Esophagus muscularis mucosa (tissue), 4 donors: ENCODE data around the gene GPR158. TPM values are rescaled to one million over a fixed set of nuclear protein-coding genes. Genes with fewer than 3 reads are reported as not detected.

Source experiments
- DNase-seq: peaks from one replicate; pipeline ENCODE4 v3.0.0-alpha.2; 2017; ENCODE audit errors: extremely low spot score
- H3K27ac ChIP-seq, 4 donors: fragments of 200-600 bp; sonication (generic); replicated peaks in 1 of 4; 1 replicate in 3 of 4; 2 replicates in 1 of 4; pipeline ENCODE4 v1.5.1; 2016 to 2019; ENCODE audit warnings: mild to moderate bottlenecking in 1 of 4
- H3K27me3 ChIP-seq, 4 donors: fragments of 200-600 bp; sonication (generic); one replicate each; pipeline versions ENCODE4 v1.5.1 to v1.6.0; 2016 to 2019
- H3K36me3 ChIP-seq, 4 donors: fragments of 200-600 bp; sonication (generic); one replicate each; pipeline ENCODE4 v1.5.1; 2016 to 2019
- H3K4me1 ChIP-seq, 4 donors: fragments of 200-600 bp; sonication (generic); one replicate each; pipeline ENCODE4 v1.5.1; 2016 to 2019
- H3K4me3 ChIP-seq, 4 donors: fragments of 200-600 bp; sonication (generic); 1 replicate in 2 of 4; 2 replicates in 2 of 4; pipeline ENCODE4 v1.5.1; 2016 to 2019; ENCODE audit warnings: mild to moderate bottlenecking in 4 of 4, moderate library complexity in 1 of 4
- H3K9me3 ChIP-seq, 4 donors: fragments of 200-600 bp; sonication (generic); 1 replicate in 3 of 4; 2 replicates in 1 of 4; pipeline ENCODE4 v1.5.1; 2016 to 2019
- CTCF ChIP-seq, 3 experiments: fragments of 200-600 bp in 2 of 3; fragments of 450-650 bp in 1 of 3; sonication (generic) in 2 of 3; IDR thresholded peaks; one replicate each; pipeline ENCODE4 v1.5.1; 2017 to 2019; ENCODE audit warnings: antibody characterized with exemption in 3 of 3, mild to moderate bottlenecking in 2 of 3, moderate library complexity in 1 of 3
- EP300 ChIP-seq: sonication (generic); formaldehyde crosslinking; IDR thresholded peaks from one replicate; pipeline ENCODE4 v1.6.1; 2017; ENCODE audit warnings: antibody characterized with exemption
- POLR2A ChIP-seq: fragments of 450-650 bp; IDR thresholded peaks from one replicate; pipeline ENCODE4 v1.6.1; 2017; ENCODE audit warnings: antibody characterized with exemption, moderate library complexity, mild to moderate bottlenecking, low read depth
- POLR2AphosphoS5 ChIP-seq, 2 donors: sonication (generic); formaldehyde crosslinking; IDR thresholded peaks; one replicate each; pipeline ENCODE4 v1.6.1; 2017; ENCODE audit warnings: antibody characterized with exemption in 2 of 2
- WGBS: methylation state at CpG from one replicate; pipeline ENCODE4 v1.1.5; 2018; 5-methylcytosine and 5-hydroxymethylcytosine counted together
- intact Hi-C: fragments of 100-400 bp; cut with DNase I; formaldehyde crosslinking; loops from one replicate; pipeline ENCODE4 v1.15.1; 2023
- small RNA-seq, 3 donors: library from RNA; depleted of rRNA; stranded (forward); fragments of <200 nt; gene quantifications; one replicate each; pipeline ENCODE3, GENCODE V24; 2016
- total RNA-seq, 4 donors: library from RNA; depleted of rRNA; stranded (reverse); fragments of >200 nt; gene quantifications; one replicate each; pipeline versions ENCODE4 v1.1.0 to v1.2.1, GENCODE V29; 2016

GPR158 gene
- total RNA-seq, 4 donors from 2014 or later: under 0.01 to 0.50 (median 0.13) TPM

DNA sequence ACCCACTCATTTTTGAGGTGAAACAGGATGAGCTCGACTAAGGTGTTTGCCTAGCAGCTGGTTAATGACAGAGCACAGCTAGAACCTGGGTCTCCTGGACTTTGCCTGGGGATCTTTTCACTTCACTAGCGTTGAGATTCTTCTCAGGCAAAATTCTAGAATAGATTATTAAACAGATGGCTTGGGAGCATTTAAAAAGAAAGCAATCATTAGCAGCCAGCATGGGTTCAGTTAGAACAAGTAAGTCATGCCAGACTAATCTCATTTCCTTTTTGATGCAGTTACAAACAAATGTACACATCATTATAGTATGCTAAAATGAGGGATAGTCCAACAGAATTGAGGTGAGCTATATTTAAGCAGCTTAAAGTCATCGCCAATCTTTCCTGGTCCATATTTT lies 467.9 kb downstream of the GPR158 start:
- intact Hi-C loops: no loop called here
- 66% methylated on average over 3 of the region's 3 CpGs for WGBS

GRCh38 chr10:25646371-25646770 lies 471.6 kb downstream of the GPR158 start:
- 69% methylated on average over 2 of the region's 2 CpGs for WGBS
- H3K9me3 ChIP-seq: no peaks in the 10 kb centered on the region

More for the DNA sequence above, 467.9 kb downstream of the GPR158 start:
- TF ChIP-seq POLR2AphosphoS5 (IDR thresholded peaks at IDR 0.05): no peak
- no peak for TF ChIP-seq POLR2A
- TF ChIP-seq EP300: no peak
- TF ChIP-seq CTCF (IDR thresholded peaks at IDR 0.05): no peak
- Histone ChIP-seq H3K4me1 (no peaks in the 10 kb centered on the region), H3K27ac (no peak overlapping the region), H3K27me3 (no peaks in the 10 kb centered on the region), H3K9me3 (no peaks in the 10 kb centered on the region), H3K4me3 (no peak overlapping the region), H3K36me3 (no peaks in the 10 kb centered on the region)
- no peak for DNase-seq

DNA sequence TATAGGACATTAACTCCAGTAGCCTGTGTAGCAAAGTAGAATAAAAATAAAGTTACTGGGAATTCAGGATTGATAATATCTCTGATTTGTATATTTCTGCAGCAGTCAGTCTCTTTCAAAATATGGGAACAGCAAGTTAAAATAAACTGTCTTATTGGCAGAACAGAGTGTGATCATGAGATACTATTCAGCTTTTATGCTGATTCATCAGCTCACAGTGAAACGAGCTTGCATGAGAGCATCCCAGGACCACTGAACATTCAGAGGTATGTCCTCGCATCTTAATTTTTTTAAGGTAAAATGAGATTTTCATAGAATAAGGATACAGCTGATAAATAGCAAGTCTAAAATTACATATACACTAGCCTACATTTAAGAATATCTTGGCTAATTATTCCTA lies 476.7 kb downstream of the GPR158 start:
- Histone ChIP-seq H3K4me3 (no peak overlapping the region), H3K4me1 (no peaks in the 10 kb centered on the region), H3K9me3 (no peaks in the 10 kb centered on the region), H3K27ac (no peak overlapping the region), H3K36me3 (no peaks in the 10 kb centered on the region), H3K27me3 (no peaks in the 10 kb centered on the region)
- 69% methylated on average over 2 of the region's 2 CpGs for WGBS
- intact Hi-C loops: no loop called here
- TF ChIP-seq POLR2AphosphoS5 (IDR thresholded peaks at IDR 0.05) (no peak), CTCF (IDR thresholded peaks at IDR 0.05) (no peak), EP300 (no peak), POLR2A (no peak)
- no peak for DNase-seq

More at GRCh38 chr10:25646371-25646770, 471.6 kb downstream of the GPR158 start:
- H3K27me3 ChIP-seq: no peaks in the 10 kb centered on the region
- no peak overlapping the region for H3K4me3 ChIP-seq
- no peak for TF ChIP-seq EP300
- no peak for TF ChIP-seq POLR2AphosphoS5 (IDR thresholded peaks at IDR 0.05)
- TF ChIP-seq POLR2A: no peak
- no peak for TF ChIP-seq CTCF (IDR thresholded peaks at IDR 0.05)
- H3K36me3 ChIP-seq: no peaks in the 10 kb centered on the region
- no peaks in the 10 kb centered on the region for H3K4me1 ChIP-seq
- no peak overlapping the region for H3K27ac ChIP-seq
- DNase-seq: no peak
- intact Hi-C loops: no loop called here

Small RNA genes within 50 kb of the gene (small RNA-seq; reads per million reads assigned to genes)
- 0 reads per million in 3 donors for gene RN7SKP220

Other genes with a start within 250 kb of the GPR158 start
- gene PRTFDC1, start 222.4 kb upstream of the GPR158 start, total RNA-seq: 1 to 10 TPM; 3.0 to 8.3 (median 4.3) TPM
- gene ENKUR, start 158.8 kb upstream of the GPR158 start, total RNA-seq: under 1 TPM in 1 of 4 donors, not detected in 3; 0.17 TPM
- gene THNSL1, start 158.4 kb upstream of the GPR158 start, total RNA-seq: 1 to 10 TPM in 1 of 4 donors, under 1 TPM in 3; 0.65 to 1.1 (median 0.75) TPM